Amniotic stem cell (primary cell): ENCODE data around the gene C10orf95.

Source experiments
- DNase-seq: peaks from one replicate; lab custom pipeline; 2025; lab: John Stamatoyannopoulos, UW

The C10orf95 gene

DNA sequence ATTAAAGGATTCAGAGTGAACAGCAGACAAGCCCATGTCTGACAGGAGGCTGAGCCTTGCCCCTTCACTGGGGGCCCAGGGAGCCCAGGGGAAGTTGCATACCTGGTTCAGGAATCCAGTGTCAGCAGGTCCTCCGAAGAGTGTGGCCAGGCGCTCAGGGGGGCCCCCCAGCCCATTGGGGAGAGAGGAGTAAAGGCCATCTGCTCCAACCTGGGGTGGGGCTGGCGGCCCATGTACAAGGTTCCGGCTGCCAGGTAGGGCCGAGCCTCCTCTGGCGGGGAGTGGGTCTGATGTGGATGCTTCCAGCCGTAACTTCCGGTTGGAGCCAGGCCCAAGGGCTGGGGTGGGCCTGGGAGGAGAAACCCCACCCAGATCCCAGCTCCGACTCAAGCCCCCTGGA is 35.1 kb downstream of the C10orf95 start:
- DNase-seq = no peak

DNA sequence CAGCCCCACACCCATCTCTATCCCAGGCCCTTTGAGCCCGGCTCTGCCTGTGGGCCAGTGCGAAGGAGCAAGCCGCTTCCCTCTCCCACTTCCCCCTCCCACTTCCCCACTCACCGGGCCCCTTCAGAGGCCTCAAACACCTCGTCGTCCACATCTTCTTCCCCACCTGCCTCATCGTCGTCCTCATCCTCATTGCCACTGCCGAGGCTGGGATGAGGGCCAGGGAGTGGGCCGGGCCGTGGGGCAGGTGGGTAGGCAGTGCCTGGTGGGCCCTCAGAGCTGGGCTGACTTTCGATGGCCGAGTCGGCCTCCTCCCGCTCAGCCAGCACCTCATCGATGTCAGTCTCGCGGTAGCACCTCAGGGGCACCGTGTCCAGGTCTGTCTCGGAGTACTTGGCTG is 36.6 kb downstream of the C10orf95 start:
- no peak for DNase-seq

GRCh38 chr10:102413806-102414561 is 37.4 kb downstream of the C10orf95 start:
- no peak for DNase-seq

DNA sequence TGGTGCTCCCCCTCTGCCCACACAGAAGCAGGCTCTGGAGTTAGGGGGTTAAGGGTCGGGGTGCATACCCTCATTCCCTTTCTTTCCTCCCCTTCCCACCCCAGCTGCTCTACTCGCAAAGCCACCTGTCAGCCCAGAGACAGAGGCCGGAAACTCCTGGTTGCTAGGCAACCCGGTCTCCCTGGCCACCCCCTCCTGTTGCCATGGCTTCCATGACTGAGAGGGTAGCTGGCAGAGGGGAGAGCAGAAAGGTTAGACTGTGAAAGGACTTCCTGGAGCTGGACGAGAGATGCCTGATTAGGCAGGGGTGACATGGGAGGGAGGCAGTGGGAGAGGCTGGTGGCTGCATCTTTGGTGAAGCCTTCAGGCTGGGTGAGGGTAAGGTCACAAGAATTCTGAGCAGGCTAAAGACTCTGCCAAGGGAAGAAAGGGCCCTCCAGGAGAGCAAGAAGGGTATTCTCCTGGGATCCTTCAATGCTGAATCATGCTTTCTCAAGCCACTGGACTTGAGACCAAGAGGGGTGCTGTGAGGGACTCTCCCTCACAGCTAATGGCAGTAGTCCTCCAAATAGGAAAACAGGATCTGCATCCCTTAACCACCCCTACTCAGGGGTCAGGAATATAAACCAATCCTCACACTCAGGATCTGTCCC is 38.2 kb downstream of the C10orf95 start:
- DNase-seq = no peak

DNA sequence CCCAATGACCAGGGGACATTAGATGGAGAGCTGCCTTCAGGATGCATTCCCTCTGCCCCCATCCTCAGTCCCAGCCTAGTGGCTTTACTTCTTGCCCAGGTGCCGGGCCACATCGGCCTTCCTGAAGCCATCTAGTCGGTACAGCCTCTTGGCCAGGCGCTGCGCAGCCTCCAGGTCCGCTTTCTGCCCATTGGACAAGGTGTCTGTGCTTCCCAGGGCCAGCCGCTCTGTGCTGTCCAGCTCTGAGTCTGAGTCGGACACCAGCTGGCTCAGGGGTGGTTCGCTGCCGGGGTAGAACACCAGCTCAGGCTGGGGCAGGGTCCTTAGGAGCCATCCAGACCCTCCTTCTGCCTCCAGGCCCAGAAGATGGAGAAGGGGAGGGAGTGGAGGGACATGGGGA is 39.0 kb downstream of the C10orf95 start:
- no peak for DNase-seq

DNA sequence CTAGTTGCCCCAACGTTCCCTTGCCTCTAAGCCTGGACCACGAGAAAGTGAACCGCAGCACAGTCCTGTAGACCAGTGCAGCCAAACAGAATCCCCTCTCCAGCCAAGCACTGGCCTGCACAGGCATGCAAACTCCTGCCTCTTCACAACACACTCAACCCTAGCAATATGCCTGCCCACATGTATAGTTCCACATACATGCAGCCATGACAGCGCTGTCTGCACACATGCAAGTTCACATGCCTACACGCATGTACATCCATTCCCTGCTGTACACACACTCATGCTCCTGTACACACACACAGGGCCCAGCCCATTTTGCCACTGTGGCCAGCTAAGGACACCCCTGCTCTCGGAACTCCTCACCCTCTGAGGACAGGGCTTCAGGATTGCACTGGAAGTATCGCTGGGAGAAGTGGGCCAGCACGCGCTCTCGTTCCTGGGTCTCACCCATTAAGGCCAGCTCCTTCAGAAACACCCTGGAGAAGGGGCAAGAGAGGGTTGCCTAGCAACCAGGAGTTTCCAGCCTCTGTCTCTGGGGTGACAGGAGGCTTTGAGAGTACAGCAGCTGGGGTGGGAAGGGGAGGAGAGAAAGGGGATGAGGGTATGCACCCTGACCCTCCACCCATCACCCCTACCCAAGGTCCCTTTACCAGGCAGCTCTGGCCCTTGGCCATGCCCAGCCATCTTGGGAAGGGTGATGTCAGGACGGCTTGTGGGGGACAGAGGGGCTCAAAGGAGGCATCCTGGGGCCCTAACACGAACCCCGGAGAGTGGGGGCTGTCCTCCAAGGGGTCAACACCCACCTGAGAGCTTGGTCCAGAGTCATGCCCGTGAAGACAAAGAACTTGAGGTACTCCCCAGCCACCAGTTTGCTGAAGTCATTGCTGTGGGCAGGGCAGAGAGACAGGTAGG is 39.7 kb downstream of the C10orf95 start:
- no peak for DNase-seq

- no peak for DNase-seq
Observed at GRCh38 chr10:102410429-102411073, 40.8 kb downstream of the C10orf95 start.

GRCh38 chr10:102409604-102410428 is 41.5 kb downstream of the C10orf95 start:
- no peak for DNase-seq

- DNase-seq = no peak
Observed at GRCh38 chr10:102408728-102409603, 42.4 kb downstream of the C10orf95 start.

DNA sequence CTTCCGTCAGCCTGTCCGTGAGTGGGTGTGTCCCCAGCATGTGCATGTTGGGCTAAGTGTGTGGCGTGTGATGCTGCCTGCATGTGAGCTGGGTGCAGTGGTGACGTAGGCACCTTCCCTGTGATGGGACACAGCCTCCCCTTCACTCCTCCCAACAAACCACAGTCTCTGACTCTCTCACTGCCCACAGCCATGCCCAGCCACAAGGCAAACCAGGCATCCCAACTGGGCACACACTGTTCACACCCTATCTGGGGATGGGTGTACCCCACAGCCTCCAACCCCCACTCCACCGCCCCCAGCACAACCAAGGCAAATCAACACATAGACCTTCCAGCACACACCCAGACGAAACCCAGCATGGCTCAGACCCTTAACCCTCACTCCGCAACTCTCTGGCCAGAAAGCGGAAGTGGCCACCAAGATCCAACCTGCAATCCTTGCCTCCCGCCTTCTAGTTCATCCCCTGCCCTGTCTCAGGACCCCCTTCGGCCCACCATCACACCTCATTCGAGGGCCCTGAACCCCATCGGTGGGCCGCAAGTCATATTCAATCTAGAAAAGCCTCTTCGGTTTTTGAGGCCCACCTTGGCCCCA is 43.1 kb downstream of the C10orf95 start:
- no peak for DNase-seq

GRCh38 chr10:102407425-102408130 is 43.8 kb downstream of the C10orf95 start:
- no peak for DNase-seq

GRCh38 chr10:102406815-102407214 is 44.5 kb downstream of the C10orf95 start:
- DNase-seq = no peak

DNA sequence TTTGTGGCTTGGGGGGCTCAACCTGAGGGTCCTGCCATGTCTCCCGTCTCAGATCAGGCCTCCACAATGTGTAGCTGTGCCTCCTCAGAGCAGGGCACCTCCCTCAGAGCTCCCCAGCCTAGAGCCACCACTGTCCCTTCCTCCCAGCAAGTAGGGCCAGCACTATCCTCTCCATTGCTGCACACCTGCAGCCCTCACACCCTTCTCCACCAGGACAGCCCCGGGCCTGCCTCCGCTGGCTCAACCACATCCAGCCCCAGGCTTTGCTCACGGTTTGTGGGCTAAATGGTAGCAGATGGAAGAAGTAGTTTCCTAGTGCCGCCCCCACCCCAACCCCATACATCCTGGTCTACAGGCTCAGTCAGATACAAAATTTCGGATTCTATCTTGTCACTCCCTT is 45.7 kb downstream of the C10orf95 start:
- no peak for DNase-seq

DNA sequence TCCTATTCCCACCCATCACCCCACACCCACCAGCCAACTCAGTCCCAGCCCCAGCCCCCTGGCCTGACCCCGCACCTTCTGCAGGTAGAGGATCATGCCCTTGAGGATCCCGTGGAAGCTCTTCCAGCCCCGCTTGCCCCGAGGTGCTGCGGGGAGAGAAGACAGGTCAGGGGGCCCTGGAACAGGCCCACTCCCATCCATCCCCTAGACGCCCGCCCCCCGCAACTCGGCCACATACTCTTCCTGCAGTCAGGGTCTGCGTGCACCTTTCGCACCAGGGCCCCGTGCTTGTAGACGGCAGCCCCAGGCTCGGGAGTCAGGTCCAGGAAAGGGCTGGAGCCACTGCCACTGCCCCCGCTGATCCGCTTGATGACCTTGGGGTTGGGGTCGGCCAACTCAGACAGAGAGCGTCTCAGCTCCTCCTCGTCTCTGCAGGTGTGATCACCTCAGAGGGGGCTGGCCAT is 46.2 kb downstream of the C10orf95 start:
- DNase-seq = no peak

DNA sequence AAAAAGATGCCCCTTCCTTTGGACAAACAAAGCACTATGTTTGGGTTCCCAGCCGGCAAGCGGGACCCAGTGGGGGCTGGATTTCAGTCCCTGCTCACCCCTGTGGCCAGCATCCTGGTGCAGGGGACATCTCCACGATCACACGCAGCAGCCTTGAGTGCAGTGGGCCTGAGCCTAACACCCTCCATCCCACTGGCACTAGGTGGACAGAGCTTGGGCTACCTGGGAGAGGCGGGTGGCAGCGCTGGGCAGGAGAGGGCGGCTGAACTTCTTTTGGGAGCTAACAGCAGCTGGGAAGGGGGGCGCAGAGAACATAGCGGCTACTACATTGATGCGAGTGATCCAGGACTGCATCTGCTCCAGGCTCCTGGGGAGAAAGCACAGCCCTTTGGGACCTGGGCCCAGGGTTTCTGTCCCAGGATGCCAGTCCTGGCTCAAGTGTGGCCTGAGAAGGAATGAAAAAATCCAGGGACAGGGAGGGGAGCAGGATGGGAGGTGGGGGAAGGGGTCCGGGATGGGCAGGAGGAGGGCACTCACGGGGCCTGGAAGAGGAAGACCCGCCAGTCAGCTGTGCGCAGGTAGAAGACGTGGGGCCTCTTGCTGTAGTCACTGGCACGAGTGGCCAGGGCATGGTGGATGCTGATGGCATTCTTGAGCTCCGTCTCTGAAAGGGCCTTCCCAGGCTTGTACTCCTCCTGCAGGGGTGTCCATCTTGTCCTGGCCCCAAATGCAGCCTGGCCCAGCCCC is 46.8 kb downstream of the C10orf95 start:
- no peak for DNase-seq

GRCh38 chr10:102403115-102403514 is 48.2 kb downstream of the C10orf95 start:
- no peak for DNase-seq

DNA sequence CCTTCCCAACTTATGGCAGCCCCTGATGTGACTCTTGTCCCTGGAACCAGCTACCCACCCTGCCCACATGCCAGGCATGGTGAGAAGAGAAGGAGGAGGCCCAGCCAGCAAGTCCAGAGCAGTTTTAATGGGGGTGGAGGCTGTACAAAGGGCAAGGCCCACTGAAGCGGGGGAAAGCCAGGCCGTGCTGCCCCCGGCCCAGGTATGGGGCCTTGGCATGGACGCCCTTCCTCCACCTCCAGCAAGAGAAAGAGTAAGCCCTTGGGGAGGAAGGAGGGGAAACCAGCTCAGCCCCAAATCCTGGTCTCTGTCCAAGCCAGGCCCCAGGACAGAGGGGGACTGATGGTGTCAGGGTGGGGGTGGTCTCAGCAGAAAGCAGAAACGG is 48.8 kb downstream of the C10orf95 start:
- DNase-seq = no peak

DNA sequence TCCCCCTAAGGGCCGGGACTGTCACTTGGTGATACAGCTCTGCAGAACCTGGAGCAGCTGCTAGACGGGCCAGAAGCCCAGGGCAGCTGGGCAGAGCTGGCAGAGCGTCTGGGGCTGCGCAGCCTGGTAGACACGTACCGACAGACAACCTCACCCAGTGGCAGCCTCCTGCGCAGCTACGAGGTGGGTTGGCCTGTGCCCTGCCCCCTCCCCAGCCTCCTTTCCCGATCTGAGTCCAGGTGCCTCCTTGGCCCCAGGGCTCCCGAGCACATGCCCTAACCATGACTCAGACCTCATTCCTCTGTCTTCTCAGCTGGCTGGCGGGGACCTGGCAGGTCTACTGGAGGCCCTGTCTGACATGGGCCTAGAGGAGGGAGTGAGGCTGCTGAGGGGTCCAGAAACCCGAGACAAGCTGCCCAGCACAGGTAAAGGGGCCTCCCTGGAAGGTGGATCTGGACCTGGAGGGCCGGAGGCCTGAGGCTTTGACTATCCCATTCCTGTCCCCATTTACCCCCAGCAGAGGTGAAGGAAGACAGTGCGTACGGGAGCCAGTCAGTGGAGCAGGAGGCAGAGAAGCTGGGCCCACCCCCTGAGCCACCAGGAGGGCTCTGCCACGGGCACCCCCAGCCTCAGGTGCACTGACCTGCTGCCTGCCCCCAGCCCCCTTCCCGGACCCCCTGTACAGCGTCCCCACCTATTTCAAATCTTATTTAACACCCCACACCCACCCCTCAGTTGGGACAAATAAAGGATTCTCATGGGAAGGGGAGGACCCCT is 49.4 kb downstream of the C10orf95 start:
- no peak for DNase-seq
